M059J (cell line): ENCODE results near the gene STX12. TPM values are rescaled to one million over a fixed set of nuclear protein-coding genes. Genes with fewer than 3 reads are reported as not detected.
"Not testable (repeated sequence)": the region's sequence is repeated elsewhere in the genome, so short reads cannot be mapped to it uniquely, and the experiment has no call there.

Source experiments
- DNase-seq: peaks from one replicate; pipeline ENCODE4 v3.0.0-alpha.2; 2012; ENCODE audit warnings: low read depth
- total RNA-seq: library from RNA; depleted of rRNA; stranded (reverse); fragments of >200 nt; shearing (Covaris generic); gene quantifications from 2 replicates; pipeline ENCODE4 v1.2.3, GENCODE V29; 2014

The STX12 gene
- total RNA-seq, 1 experiment from 2014 or later: 59.1 TPM

GRCh38 chr1:27830621-27831440, 57.8 kb downstream of the STX12 start, which contains the start of gene PPP1R8:
TSS of gene PPP1R8 (plus strand) at chr1:27830782. CDS start at chr1:27830836, 54 bp downstream.
- DNase-seq: peak; percentile 97

GRCh38 chr1:27831568-27832410, 58.8 kb downstream of the STX12 start:
- DNase-seq: no peak

DNA sequence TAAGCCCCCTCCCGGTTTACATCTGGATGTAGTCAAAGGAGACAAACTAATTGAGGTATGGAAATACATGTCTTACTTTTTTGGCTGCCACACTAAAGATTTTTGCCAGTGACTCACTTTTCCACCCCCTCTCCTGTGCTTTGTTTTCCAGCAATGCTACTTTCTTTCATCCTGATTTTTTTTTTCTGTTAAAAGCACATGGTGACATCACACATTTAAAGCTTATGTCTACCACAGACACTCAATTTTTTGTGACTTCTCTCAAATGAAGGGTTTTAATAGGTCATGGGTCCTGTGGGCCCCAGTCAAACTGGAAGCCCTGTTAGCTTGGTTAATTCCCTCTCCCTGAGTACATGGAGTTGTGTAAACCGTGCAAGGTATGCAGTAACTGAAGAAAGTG, 59.7 kb downstream of the STX12 start:
- DNase-seq: peak; percentile 51

DNA sequence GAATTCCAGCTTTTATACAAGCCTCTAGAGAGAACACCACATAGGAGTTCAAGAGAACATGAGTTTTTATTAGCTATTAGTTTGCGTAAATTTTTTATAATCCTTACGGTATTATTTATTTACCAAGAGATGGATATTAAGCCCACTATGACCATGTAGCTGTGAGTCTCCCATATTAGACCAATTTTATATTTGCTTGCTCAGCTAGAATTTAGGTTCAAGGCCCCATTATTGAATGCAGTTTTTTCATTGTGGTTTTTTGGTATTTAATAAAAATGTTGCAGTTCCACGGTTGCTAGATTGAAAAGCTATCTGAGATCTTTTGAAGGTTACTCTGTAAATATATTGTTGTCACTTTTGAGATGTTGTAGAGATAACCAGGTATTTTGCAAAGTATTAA, 60.5 kb downstream of the STX12 start:
- no peak for DNase-seq

- DNase-seq: no peak
Measured at GRCh38 chr1:27835046-27835445, 62.0 kb downstream of the STX12 start.

DNA sequence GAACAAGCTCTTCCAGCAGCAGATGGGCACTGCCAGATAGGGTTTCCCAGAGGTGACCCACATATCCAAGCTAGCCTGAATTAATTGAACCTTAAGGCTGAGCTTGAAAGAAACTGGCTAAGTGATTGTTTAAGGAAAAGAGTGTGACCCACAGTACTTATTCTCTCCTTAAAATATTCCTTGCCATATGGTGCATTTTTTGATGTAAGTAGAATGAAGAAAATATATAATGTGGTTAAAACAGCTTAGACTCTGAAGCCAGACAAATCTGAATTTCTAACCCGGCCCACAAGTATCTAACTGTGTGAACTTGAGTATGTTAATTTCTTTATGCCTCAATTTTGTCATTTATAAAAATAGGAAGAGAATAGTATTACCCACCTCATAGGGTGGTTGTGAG, 62.5 kb downstream of the STX12 start:
- DNase-seq: no peak

GRCh38 chr1:27849951-27850350, 76.9 kb downstream of the STX12 start:
- DNase-seq: no peak

DNA sequence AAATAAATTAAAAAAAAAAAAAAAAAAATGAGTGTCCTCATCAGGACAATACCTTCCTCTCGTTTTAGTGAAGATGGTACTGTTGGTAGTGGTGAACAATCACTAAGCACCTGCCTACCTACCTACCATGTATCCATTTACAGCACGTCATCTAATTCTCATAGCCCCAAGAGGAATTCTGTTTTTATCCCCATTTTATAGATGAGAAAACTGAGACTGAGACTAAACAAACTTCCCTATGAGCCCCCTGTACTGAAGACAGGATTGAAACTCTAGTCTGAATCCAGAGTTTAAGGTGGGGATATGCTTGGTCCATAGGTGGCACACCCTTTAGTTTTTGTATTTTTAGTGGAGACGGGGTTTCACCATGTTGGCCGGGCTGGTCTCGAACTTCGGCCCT, 82.1 kb downstream of the STX12 start:
- no peak for DNase-seq

DNA sequence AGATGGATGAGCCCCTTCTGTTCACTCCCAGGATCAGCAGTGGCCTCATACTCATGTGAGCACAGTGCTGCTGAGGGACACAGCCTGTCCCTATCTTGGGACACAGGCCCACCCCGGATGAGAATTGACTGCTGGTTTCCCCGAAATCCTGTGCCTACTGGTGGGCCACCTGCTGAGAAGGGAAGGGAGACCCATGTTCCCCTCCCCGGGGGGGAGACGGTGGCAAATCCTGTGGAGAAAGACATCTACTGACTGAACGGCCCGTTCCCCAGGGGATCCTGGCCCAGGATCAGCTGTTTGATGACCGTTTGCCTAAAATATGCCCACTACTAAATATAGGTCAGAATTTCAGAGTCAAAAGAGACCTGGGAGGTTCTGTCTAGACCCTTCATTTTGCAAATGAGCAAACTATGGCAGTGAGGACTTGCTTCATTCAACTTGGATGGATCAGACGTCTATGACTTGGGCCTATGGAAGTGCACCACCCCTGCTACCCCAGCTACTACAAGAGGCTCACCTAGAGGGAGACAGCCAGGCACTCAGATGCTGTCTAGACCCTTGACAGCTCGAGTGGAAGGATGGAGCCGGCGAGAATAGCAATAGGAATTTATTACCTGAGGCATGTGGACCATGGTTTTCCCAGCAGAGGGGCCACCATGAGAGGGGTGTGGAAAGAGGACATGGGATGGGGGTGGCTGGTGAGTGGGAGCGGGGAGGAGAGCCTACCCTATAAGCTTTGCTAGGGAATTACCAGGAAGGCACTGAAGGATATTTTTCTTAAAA, 83.7 kb downstream of the STX12 start:
- no peak for DNase-seq

DNA sequence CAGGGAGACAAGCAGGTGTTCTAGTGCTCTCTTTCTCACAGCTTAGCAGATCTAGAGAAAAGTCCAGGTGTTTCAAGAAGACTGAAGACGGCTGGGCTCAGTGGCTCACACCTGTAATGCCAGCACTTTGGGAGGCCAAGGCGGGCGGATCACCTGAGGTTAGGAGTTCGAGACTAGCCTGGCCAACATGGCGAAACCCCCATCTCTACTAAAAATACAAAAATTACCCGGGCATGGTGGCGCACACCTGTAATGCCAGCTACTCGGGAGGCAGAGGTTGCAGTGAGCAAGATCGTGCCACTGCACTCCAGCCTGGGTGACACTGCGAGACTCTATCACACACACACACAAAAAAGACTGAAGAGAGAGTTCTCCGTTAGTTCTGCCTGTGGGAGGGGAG, 84.5 kb downstream of the STX12 start:
- not testable (repeated sequence) for DNase-seq

GRCh38 chr1:27858072-27858948, 85.3 kb downstream of the STX12 start:
- peak; percentile 86 for DNase-seq

DNA sequence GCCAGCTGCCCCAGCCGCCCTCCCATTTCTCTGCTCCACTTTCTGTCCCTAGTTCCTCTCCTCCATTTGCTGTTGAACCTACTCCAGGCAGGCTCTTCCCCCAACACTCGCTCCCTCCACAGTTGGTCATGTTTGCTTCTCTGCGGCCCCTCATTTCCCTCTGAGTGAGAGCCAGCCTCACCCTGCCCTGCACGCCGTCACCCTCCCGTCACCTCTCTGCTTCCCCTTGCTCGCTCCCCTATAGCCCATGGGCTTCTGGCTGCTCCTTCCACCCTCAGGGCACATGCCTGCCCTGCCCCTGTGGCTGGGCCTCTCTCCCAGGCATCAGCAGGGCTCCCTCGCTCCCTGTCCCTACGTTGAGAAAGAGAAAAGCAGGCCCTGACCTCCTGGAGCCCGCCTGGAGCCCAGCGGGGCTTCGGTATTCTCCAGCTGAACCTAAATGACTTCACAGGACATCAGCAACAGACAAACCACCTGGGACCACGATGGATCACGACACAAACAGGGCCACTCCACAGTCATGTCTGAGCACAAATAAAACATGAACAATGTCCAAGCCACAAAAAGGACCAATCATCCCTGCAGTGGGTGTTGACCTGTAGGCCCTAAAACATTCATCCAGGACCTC, 86.0 kb downstream of the STX12 start:
- DNase-seq: no peak

DNA sequence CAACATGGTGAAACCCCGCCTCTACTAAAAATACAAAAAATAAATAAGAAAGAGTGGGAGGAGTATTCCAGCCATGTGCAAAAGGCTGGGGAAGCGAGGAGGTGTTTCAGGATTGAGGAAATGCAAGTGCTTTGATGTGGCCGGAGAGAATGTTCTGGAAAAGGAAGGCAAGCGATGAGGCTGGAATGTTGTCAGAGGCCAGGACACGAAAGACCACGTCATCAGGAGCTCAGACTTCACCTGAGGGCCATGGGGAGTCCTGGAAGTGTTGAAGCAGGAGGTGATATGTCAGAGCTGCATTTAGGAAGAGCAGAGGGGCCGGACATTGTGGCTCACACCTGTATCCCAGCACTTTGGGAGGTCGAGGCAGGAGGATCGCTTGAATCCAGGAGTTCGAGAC, 88.4 kb downstream of the STX12 start:
- DNase-seq: no peak

DNA sequence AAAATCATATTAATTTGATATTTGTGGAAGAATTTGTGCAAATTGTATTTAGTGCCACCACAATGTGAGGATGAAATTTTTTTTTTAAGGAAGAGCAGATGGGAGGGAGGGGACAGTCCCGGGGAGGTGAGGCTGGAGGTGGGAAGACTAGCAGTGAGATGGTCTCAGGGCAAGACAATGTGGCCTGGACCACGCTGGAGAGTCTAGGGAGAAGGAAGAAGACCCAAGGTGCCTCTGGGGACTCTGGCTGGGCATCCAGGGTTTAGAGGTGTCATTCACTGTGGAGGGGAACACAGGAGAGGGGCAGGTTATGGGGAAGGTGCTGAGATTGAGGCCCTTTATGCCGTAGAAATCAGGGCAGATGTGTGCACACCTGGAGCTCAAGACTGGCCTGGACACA, 89.0 kb downstream of the STX12 start:
- DNase-seq: no peak

DNA sequence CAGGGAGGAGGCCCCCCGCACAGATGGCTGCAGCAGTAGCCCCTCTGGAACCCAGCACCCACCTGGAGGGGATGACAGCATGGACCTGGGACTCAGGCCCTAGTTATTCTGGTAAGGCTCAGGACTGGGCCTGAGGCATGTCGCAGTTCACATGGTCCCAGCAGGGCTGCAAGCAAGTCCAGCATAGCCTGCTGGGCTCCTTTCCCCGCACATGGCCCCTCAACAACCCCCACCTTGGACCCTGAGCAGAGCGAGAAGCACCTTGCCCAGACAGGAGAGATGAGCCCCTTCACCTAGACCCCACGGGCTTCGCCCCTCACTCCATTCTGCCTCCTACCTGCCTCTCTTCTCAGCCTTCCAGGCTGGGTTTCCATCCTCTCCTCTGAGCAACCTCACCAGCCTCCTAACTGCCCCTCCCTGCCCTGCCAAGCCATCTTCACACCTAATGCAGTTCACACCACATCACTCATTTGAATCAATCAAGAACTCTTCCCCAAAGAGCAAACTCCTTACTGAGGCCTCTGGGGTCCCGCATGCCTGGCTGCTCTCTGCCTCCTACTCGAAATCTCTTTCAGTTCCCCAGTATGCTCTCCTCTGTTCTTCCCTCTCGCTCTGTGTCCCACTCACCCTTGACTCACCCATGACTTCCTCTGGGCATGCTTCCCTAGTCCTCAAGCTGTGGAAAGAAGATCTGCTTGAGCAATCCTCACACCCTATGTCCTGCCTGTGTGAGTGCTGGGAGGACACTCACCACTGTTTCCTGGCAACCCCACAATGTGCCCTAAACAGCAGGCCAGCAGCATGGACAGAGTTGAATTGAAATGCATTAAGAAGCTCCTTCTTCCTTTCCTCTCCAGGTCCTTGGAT, 89.9 kb downstream of the STX12 start:
- peak; percentile 99 for DNase-seq

DNA sequence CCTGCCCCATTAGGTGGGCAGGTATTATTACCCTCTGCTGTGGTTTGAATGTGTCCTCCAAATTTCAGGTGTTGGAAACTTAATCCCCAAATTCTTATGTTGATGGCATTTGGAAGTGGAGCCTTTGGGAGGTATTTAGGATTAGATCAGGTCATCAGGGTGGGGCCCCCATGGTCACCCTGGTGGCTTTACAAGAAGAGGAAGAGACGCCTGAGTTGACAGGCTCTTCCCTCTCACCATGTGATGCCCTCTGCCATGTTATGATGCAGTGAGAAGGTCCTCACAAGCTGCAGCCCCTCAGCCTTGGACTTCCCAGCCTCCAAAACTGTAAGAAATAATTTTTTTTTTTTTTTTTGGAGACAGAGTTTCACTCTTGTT, 90.5 kb downstream of the STX12 start:
- no peak for DNase-seq

DNA sequence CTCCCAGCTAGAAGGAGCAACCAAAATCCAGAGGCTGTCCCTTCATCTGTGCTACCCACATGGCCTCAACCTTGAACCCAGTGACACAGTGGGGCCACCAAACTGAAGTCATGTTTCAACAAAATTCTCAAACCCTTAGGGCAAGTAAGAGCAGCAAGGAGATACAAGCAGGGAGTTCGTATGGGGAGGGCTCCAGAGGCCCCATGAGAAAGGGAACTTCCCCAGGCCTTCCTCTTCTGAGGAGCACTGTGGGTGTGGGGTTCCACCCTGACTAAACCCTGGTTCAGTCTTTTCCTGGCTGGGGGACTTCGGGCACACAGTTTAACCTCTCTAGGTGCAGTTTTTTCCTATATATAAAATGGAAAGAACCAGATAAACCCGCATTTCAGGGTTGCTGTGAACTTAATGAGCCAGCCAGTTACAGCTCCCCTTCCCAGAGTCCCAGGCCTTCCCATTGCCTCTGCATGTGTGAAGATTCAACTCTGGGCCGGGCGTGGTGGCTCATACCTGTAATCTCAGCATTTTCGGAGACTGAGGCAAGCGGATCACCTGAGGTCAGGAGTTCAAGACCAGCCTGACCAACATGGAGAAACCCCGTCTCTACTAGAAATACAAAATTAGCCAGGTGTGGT, 91.4 kb downstream of the STX12 start:
- DNase-seq: no peak

DNA sequence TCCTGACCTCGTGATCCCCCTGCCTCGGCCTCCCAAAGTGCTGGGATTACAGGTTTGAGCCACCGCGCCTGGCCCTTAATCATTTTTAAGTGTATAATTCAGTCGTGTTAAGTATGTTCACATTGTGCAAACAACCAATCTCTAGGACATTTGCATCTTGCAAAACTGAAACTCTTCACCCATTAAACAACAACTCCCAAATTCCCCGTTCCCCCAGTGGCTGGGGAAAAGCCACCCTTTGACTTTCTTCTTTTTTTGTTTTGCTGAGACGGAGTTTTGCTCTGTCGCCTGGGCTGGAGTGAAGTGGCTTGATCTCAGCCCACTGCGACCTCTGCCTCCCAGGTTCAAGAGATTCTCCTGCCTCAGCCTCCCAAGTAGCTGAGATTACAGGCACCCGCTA, 92.8 kb downstream of the STX12 start:
- DNase-seq: no peak

- DNase-seq: no peak
Measured at GRCh38 chr1:27868556-27868931, 95.5 kb downstream of the STX12 start.
